ENCODE measurements around the gene HELZ2. TPM values are rescaled to one million over a fixed set of nuclear protein-coding genes. Genes with fewer than 3 reads are reported as not detected.

HELZ2 gene
- total RNA-seq, 1 donor from 2014 or later: 31.4 TPM

- Histone ChIP-seq H3K9me3 (no peaks in the 10 kb centered on the region), H3K36me3 (peaks cover 0 to 46% of the 10 kb centered on the region in 2 donors), H3K4me3 (no peak overlapping the region), H3K27me3 (no peaks in the 10 kb centered on the region), H3K4me1 (no peaks in the 10 kb centered on the region), H3K27ac (no peak overlapping the region)
- TF ChIP-seq POLR2A (IDR thresholded peaks at IDR 0.05): no peak
- no peak for TF ChIP-seq POLR2AphosphoS5 (IDR thresholded peaks at IDR 0.05; ENCODE audit: insufficient read depth in 1 of 2, low read depth in 1 of 2)
- no peak for TF ChIP-seq CTCF (IDR thresholded peaks at IDR 0.05)
- no peak for DNase-seq (ENCODE audit: extremely low spot score in 2 of 2)
- intact Hi-C loops (cut with DNase I): no loop called here
These were observed 25.5 kb upstream of the HELZ2 start for GRCh38 chr20:63599396-63600050.

GRCh38 chr20:63598479-63599395, 24.7 kb upstream of the HELZ2 start:
- no peaks in the 10 kb centered on the region for H3K9me3 ChIP-seq
- H3K27ac ChIP-seq: no peak overlapping the region
- no peak overlapping the region for H3K4me3 ChIP-seq
- H3K27me3 ChIP-seq: no peaks in the 10 kb centered on the region
- intact Hi-C loops (cut with DNase I): no loop called here
- TF ChIP-seq CTCF (IDR thresholded peaks at IDR 0.05): no peak
- TF ChIP-seq POLR2A (IDR thresholded peaks at IDR 0.05): no peak
- TF ChIP-seq POLR2AphosphoS5 (IDR thresholded peaks at IDR 0.05; ENCODE audit: insufficient read depth in 1 of 2, low read depth in 1 of 2): no peak
- peaks cover 0 to 46% of the 10 kb centered on the region in 2 donors for H3K36me3 ChIP-seq
- H3K4me1 ChIP-seq: no peaks in the 10 kb centered on the region
- DNase-seq (ENCODE audit: extremely low spot score in 2 of 2): no peak

GRCh38 chr20:63597651-63598478, 23.8 kb upstream of the HELZ2 start:
- peaks cover 0 to 51% of the 10 kb centered on the region in 2 donors for H3K36me3 ChIP-seq
- H3K27ac ChIP-seq: no peak overlapping the region
- H3K4me1 ChIP-seq: no peaks in the 10 kb centered on the region
- intact Hi-C loops (cut with DNase I): no loop called here
- no peak for DNase-seq (ENCODE audit: extremely low spot score in 2 of 2)
- no peaks in the 10 kb centered on the region for H3K27me3 ChIP-seq
- H3K4me3 ChIP-seq: no peak overlapping the region
- no peaks in the 10 kb centered on the region for H3K9me3 ChIP-seq
- TF ChIP-seq POLR2A (IDR thresholded peaks at IDR 0.05): no peak
- no peak for TF ChIP-seq CTCF (IDR thresholded peaks at IDR 0.05)
- no peak for TF ChIP-seq POLR2AphosphoS5 (IDR thresholded peaks at IDR 0.05; ENCODE audit: insufficient read depth in 1 of 2, low read depth in 1 of 2)

GRCh38 chr20:63596423-63596822, 22.4 kb upstream of the HELZ2 start:
- Histone ChIP-seq H3K27ac (no peak overlapping the region), H3K9me3 (no peaks in the 10 kb centered on the region), H3K4me3 (no peak overlapping the region), H3K27me3 (no peaks in the 10 kb centered on the region), H3K4me1 (no peaks in the 10 kb centered on the region), H3K36me3 (peaks cover 0 to 51% of the 10 kb centered on the region in 2 donors)
- intact Hi-C loops (cut with DNase I): no loop called here
- DNase-seq (ENCODE audit: extremely low spot score in 2 of 2): no peak
- no peak for TF ChIP-seq POLR2A (IDR thresholded peaks at IDR 0.05)
- TF ChIP-seq POLR2AphosphoS5 (IDR thresholded peaks at IDR 0.05; ENCODE audit: insufficient read depth in 1 of 2, low read depth in 1 of 2): no peak
- no peak for TF ChIP-seq CTCF (IDR thresholded peaks at IDR 0.05)

Measured in vagina (tissue), 2 donors.